ENCODE data around the gene DNAH1. TPM values are rescaled to one million over a fixed set of nuclear protein-coding genes. Genes with fewer than 3 reads are reported as not detected.

DNAH1 gene
- total RNA-seq, 1 donor from 2014 or later, result 2.6 TPM

DNA sequence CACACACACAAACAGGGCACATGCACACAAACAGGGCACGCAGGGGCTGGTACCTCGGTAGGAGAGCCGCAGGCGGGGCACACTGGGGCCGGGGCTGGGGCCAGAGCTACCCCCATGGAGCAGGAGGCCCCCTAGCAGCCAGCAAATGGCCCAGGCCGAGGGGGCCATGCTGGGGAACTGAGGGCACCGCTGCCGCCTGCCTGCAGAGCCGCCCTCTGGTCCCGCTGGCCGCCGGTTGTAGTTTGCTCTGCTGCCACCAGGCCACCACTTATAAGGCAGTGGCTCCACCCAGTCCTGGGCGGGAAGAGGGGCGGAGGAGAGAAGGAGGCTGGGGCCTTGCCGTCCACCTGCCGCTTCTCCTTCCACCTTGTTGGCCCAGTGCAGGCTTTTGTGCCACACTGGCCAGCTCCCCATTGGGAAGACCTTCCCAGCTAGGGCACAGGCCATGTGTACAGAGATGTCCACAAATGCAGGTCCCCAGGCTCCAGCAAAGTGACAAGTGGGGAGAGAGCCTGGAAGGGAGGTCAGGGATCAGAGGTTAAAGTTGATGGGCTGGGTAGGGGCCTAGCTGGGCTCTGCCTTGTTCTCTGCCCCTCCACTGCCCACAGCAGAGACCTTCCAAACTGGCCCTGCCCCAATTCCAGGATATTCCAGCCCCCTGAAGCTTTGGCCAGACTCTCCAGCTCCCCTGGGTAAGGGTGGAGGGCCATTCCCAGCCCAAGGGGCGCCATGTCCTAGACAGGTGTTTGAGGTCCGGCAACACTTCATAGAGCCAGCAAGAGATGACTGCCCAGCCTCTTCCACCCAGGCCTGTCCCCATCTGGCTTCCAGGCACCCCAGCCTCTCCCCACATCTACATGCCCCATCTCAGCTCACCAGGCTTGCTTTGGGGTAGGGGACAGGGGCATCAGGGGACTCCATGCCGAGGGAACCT is 129.0 kb downstream of the DNAH1 start, which contains the start of gene SEMA3G:
SEMA3G (minus strand) TSS at position 244 of the 934 bp plus-strand sequence; CDS start at position 168, 76 bp downstream.
- peak; percentile 74 to 85 for DNase-seq (ENCODE audit: low read depth in 2 of 2)

- DNase-seq (ENCODE audit: low read depth in 2 of 2), result no peak
Observed at GRCh38 chr3:52446042-52446441, 129.9 kb downstream of the DNAH1 start.

DNA sequence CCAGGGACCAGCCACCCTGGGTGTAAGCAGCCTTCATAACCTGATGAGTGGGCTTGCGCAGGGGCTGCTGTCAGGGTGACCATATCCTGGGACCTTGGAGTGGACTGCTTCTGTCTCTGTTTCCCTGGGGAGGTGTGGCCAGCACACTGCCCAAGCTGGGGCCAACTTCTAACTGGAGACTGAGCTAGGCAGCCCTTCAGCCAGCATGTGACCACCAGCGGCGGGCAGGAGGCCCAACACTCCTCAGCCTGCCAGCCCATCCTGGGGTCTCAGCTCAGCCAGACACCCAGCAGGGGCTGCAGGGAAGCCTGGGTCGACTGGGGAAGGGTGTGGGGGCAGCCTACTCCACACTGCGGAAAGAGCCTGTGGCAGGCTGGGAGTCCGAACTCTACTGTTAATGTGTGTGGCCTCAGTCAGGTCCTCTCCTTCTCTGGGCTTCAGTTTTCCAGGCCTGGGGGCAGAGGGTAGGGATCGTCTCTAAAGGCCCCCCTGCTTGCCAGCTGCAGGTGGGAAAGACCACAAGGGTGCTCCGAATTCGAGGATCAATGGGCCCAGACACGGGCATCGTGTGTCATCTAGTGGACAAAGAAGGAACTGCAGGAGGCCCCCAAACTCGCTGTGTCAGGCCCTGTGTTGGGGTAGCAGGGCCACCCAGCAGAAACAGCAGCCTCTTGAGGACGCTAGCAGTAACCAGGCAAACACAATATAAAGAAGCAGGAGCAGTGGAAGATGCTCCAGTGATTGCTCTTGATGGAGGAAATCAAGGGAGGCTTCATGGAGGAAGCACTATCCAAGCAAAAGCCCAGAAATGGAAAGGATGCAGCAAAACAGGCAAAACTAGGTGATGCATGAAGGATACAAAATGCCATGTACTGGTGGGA is 130.8 kb downstream of the DNAH1 start:
- DNase-seq (ENCODE audit: low read depth in 2 of 2), result peak; percentile 57 to 74

DNA sequence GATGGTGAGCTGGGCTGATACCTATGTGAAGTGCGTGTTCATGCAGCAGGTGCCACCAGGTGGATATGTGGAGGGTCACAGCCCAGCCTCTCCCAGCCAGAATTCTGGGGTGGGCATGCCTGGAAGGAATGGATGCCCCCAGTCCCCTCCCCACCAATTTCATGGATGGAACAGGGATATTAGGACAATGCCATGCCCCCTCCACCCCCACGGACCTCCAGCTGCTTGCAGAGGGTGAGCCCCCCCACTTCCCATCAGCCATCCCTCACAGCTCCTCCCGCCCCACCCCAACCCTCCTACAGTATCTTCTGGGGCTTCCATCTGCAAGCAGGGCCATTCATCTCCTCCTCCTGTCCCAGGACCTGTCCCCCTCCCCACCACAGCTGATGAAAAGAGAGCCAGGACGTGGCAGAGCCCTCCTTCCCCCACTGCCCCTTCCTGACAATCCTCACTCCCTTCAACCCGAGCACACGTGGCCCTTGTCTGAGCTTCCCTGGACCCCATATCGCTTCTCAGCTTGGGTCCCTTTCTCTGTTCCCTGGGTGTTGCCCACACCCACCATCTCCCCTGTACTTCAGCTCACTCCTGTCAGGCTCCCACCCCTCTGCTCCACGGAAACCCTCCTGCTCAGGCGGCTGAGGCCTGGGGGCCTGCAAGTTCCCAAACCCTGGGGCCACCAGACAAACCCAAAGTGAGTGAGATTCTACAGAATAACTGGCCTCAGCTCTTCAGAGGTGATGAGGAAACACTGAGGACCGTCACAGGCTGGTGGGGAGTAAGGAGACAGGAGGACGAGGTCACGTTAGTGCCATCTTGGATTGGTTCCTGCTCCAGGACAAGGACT is 131.6 kb downstream of the DNAH1 start:
- DNase-seq (ENCODE audit: low read depth in 2 of 2), result no peak

Other genes with a start within 250 kb of the DNAH1 start
- 4.0 and 8.7 TPM in 2 replicates for gene POC1A, start 161.9 kb upstream of the DNAH1 start, total RNA-seq
- gene ALAS1, start 118.2 kb upstream of the DNAH1 start, total RNA-seq, result 28.4 and 35.5 TPM in 2 replicates
- gene TLR9, start 90.7 kb upstream of the DNAH1 start, total RNA-seq, result not detected in 2 replicates
- gene TWF2, start 77.2 kb upstream of the DNAH1 start, total RNA-seq, result 74.6 and 102 TPM in 2 replicates
- gene PPM1M, start 70.6 kb upstream of the DNAH1 start, total RNA-seq, result 10.9 and 14.3 TPM in 2 replicates
- 70.0 and 78.8 TPM in 2 replicates for gene WDR82, start 37.7 kb upstream of the DNAH1 start, total RNA-seq
- gene GLYCTK, start 28.5 kb upstream of the DNAH1 start, total RNA-seq, result 18.1 and 21.1 TPM in 2 replicates
- 66.7 and 84.7 TPM in 2 replicates for gene BAP1, start 93.7 kb downstream of the DNAH1 start, total RNA-seq
- 3.1 and 3.6 TPM in 2 replicates for gene PHF7, start 94.3 kb downstream of the DNAH1 start, total RNA-seq
- gene SEMA3G, start 128.8 kb downstream of the DNAH1 start, total RNA-seq, result 12.9 and 30.5 TPM in 2 replicates
- gene TNNC1, start 137.7 kb downstream of the DNAH1 start, total RNA-seq, result 0.22 TPM in 1 of 2 replicates, not detected in the other
- gene NISCH, start 139.3 kb downstream of the DNAH1 start, total RNA-seq, result 26.2 and 38.1 TPM in 2 replicates
- 136 and 224 TPM in 2 replicates for gene STAB1, start 179.0 kb downstream of the DNAH1 start, total RNA-seq
- 28.4 and 29.0 TPM in 2 replicates for gene NT5DC2, start 217.5 kb downstream of the DNAH1 start, total RNA-seq
- 7.3 and 8.3 TPM in 2 replicates for gene UQCC5, start 220.3 kb downstream of the DNAH1 start, total RNA-seq